ENCODE data around the gene LMX1B.

GRCh38 chr9:126681336-126681735 lies 67.6 kb downstream of the LMX1B start:
- no peak for TF ChIP-seq CTCF (IDR thresholded peaks at IDR 0.05)
- no peak for TF ChIP-seq POLR2AphosphoS5 (IDR thresholded peaks at IDR 0.05)
- no peak for TF ChIP-seq POLR2A (IDR thresholded peaks at IDR 0.05)

All from stomach (tissue), 4 donors.